Measurements from ENCODE around the gene PIP5K1C.

The PIP5K1C gene

DNA sequence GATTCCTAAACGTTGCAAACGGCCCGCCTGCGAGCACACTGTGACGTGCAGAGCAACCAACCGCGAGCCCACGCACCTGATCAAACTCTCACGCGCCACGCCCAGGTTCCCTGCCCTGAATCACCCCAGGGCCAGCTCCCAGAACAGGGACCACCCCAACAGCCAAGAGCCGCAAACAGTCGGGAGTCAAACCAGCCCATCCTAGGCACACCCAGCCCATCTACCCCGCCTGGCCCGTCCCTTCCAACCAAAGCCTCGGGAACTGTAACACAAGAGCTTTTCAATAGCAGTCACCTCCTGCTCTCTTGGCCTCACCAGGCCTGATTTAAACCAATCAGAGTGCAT, 8.9 kb downstream of the PIP5K1C start:
- Histone ChIP-seq H4K20me1 (ENCODE audit: insufficient read depth, low read length) (peaks cover 64% of the 10 kb centered on the region), H3K4me2 (ENCODE audit: insufficient read depth, low read length) (no peak overlapping the region), H2AFZ (ENCODE audit: low read depth, low read length) (no peak overlapping the region), H3K79me2 (ENCODE audit: insufficient read depth, low read length) (peaks cover 77% of the 10 kb centered on the region), H3K4me1 (ENCODE audit: insufficient read depth, low read length) (0 out of 2 replicates have a peak, but pooled peaks cover 3% of the 10 kb centered on the region), H3K27ac (ENCODE audit: low read length) (no peak overlapping the region), H3K9me3 (ENCODE audit: insufficient read depth, low read length, severe bottlenecking) (no peaks in the 10 kb centered on the region), H3K36me3 (ENCODE audit: insufficient read depth, low read length) (peaks cover 5% of the 10 kb centered on the region; the same call in 1 of the 2 replicates), H3K4me3 (ENCODE audit: low read depth in 1 of 2, low read length in 2 of 2) (no peak overlapping the region), H3K9ac (ENCODE audit: low read depth, low read length) (no peak overlapping the region), H3K27me3 (ENCODE audit: insufficient read depth, low read length, poor library complexity) (no peaks in the 10 kb centered on the region)
- ATAC-seq (ENCODE audit: insufficient read depth, low read depth) (no peak), DNase-seq (no peak)
- TF ChIP-seq, protein P1, sequence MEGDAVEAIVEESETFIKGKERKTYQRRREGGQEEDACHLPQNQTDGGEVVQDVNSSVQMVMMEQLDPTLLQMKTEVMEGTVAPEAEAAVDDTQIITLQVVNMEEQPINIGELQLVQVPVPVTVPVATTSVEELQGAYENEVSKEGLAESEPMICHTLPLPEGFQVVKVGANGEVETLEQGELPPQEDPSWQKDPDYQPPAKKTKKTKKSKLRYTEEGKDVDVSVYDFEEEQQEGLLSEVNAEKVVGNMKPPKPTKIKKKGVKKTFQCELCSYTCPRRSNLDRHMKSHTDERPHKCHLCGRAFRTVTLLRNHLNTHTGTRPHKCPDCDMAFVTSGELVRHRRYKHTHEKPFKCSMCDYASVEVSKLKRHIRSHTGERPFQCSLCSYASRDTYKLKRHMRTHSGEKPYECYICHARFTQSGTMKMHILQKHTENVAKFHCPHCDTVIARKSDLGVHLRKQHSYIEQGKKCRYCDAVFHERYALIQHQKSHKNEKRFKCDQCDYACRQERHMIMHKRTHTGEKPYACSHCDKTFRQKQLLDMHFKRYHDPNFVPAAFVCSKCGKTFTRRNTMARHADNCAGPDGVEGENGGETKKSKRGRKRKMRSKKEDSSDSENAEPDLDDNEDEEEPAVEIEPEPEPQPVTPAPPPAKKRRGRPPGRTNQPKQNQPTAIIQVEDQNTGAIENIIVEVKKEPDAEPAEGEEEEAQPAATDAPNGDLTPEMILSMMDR (IDR thresholded peaks at IDR 0.05; ENCODE audit: borderline replicate concordance, extremely low read depth, low read length, poor library complexity, severe bottlenecking), result no peak
- no peak for TF ChIP-seq EZH2 (IDR thresholded peaks at IDR 0.05; ENCODE audit: borderline replicate concordance, low read depth, low read length, severe bottlenecking)

DNA sequence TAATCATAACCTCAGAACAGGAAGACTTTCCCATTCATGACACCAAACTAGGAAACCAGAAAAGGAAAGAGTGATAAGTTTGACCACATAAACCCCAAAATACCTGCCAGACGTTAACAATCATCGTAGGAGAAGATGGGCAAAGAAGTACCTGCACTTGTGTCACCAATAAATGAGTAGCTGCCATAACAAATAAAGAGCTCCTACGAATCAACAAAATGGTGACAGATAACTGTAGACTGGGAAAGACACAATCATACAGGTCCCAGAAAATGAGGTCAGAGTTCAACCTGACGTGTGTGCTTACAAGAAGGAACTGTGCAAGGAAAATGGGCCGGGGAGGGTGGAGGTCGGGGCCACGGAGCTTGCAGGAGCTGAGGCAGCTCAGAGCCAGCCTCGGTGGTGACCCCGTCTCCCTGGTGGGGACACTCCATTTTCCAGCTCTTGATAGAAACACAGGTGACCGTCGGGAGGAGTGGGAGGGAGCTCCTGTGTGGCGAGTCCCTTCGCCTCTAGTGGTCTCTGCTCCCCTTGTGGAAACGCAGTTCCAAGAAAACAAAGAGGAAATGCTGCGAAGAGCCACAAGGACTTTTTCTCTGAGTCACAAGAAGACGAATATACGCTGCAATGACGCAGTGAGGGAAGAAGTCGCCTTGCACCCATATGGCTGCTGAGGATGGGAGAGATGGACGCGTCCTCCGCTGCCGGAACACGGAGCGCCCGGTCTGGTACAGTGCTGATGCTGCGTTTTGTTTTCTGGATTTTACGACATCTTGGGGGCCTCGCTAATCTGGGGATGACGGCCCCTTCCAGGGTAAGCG, 9.5 kb downstream of the PIP5K1C start:
- peaks cover 5% of the 10 kb centered on the region; the same call in 1 of the 2 replicates for H3K36me3 ChIP-seq (ENCODE audit: insufficient read depth, low read length)
- no peaks in the 10 kb centered on the region for H3K27me3 ChIP-seq (ENCODE audit: insufficient read depth, low read length, poor library complexity)
- no peaks in the 10 kb centered on the region for H3K9me3 ChIP-seq (ENCODE audit: insufficient read depth, low read length, severe bottlenecking)
- H3K4me3 ChIP-seq (ENCODE audit: low read depth in 1 of 2, low read length in 2 of 2), result no peak overlapping the region
- H2AFZ ChIP-seq (ENCODE audit: low read depth, low read length), result no peak overlapping the region
- ATAC-seq (ENCODE audit: insufficient read depth, low read depth) (no peak), DNase-seq (no peak)
- peaks cover 59% of the 10 kb centered on the region for H4K20me1 ChIP-seq (ENCODE audit: insufficient read depth, low read length)
- H3K27ac ChIP-seq (ENCODE audit: low read length), result no peak overlapping the region
- TF ChIP-seq EZH2 (IDR thresholded peaks at IDR 0.05; ENCODE audit: borderline replicate concordance, low read depth, low read length, severe bottlenecking), result no peak
- TF ChIP-seq, protein P1 (IDR thresholded peaks at IDR 0.05; ENCODE audit: borderline replicate concordance, extremely low read depth, low read length, poor library complexity, severe bottlenecking), result no peak
- peaks cover 75% of the 10 kb centered on the region for H3K79me2 ChIP-seq (ENCODE audit: insufficient read depth, low read length)
- H3K9ac ChIP-seq (ENCODE audit: low read depth, low read length), result no peak overlapping the region
- H3K4me2 ChIP-seq (ENCODE audit: insufficient read depth, low read length), result no peak overlapping the region
- 0 out of 2 replicates have a peak, but pooled peaks cover 3% of the 10 kb centered on the region for H3K4me1 ChIP-seq (ENCODE audit: insufficient read depth, low read length)

DNA sequence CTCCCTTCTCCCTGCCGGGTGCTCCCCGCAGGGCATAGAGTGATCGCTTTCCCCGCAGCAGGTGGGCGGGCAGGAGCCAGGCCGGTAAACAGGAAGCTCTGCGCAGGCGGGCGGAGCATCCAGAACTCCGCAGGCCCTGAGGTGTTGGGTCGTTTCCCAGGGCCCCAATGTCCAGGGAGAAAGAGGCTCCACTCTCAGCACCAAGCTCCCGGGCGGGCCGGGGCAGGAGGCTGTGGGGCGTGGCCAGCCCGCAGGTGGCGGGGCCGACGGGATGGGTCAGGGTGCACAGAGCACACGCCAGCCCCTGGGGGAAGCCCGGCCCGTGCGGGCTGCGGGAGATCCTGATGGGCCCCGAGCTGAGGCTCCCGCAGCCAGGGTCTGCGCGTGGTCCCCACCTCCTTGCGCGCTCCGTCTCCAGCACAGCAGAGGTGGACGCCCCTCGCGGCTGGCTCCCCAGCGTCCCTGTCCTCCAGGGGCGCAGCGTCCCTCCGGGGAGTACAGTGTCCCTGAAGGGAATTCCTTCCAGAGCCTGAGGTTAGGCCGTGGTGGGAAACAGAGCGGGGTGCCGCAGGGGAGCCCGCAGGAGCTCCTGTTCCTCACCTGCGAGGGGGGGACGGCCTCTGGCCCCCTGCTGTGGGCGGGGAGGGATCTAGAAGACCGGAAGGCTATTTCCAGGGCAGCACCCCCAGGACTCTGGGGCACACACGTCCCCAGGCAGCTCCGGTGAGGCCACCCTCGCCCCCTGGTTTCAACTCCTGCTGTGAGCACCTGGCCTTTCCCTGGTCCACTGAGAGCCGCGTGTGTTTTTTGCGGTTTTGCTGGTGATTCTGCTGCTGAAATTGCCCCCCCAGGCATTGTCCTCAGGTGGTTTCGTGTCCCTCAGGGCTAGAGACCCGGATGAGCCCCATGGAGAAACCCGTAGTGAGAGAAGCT, 12.2 kb downstream of the PIP5K1C start:
- DNase-seq (no peak), ATAC-seq (ENCODE audit: insufficient read depth, low read depth) (no peak)
- 0 out of 2 replicates have a peak, but pooled peaks cover 3% of the 10 kb centered on the region for H3K4me1 ChIP-seq (ENCODE audit: insufficient read depth, low read length)
- H3K4me3 ChIP-seq (ENCODE audit: low read depth in 1 of 2, low read length in 2 of 2), result no peak overlapping the region
- peaks cover 53% of the 10 kb centered on the region for H4K20me1 ChIP-seq (ENCODE audit: insufficient read depth, low read length)
- peaks cover 70% of the 10 kb centered on the region for H3K79me2 ChIP-seq (ENCODE audit: insufficient read depth, low read length)
- H3K27me3 ChIP-seq (ENCODE audit: insufficient read depth, low read length, poor library complexity), result no peaks in the 10 kb centered on the region
- no peaks in the 10 kb centered on the region for H3K9me3 ChIP-seq (ENCODE audit: insufficient read depth, low read length, severe bottlenecking)
- H3K36me3 ChIP-seq (ENCODE audit: insufficient read depth, low read length), result peaks cover 8% of the 10 kb centered on the region
- no peak overlapping the region for H3K4me2 ChIP-seq (ENCODE audit: insufficient read depth, low read length)
- TF ChIP-seq EZH2 (IDR thresholded peaks at IDR 0.05; ENCODE audit: borderline replicate concordance, low read depth, low read length, severe bottlenecking), result no peak
- TF ChIP-seq, protein P1 (IDR thresholded peaks at IDR 0.05; ENCODE audit: borderline replicate concordance, extremely low read depth, low read length, poor library complexity, severe bottlenecking), result no peak
- no peak overlapping the region for H3K9ac ChIP-seq (ENCODE audit: low read depth, low read length)
- no peak overlapping the region for H2AFZ ChIP-seq (ENCODE audit: low read depth, low read length)
- H3K27ac ChIP-seq (ENCODE audit: low read length), result no peak overlapping the region
